A673 (cell line): ENCODE results near the gene ME3. TPM values are rescaled to one million over a fixed set of nuclear protein-coding genes. Genes with fewer than 3 reads are reported as not detected.

Experiments used
- BruUV-seq: library from RNA; stranded (reverse); fragments of 400-500 nt; replicated peaks from 2 replicates; lab custom pipeline; 2021; lab: Mats Ljungman, UMichigan
- CTCF ChIA-PET: fragments of 300-600 bp; sonication (Branson Sonifier 250); formaldehyde crosslinking; loops from one replicate; lab custom pipeline; 2022; ENCODE audit warnings: antibody characterized with exemption; lab: Charles Lee
- POLR2A ChIA-PET: fragments of 300-600 bp; sonication (Branson Sonifier 250); formaldehyde crosslinking; loops from one replicate; lab custom pipeline; 2022; ENCODE audit warnings: antibody characterized with exemption; ENCODE audit not compliant: low non-redundant PET; lab: Charles Lee
- DNase-seq: peaks from one replicate; pipeline ENCODE4 v3.0.0-alpha.2; 2015; ENCODE audit warnings: low spot score
- H3K27ac ChIP-seq: fragments of 200-600 bp; sonication (generic); 2 replicates; pipeline ENCODE4 v1.5.1; 2016; ENCODE audit warnings: mixed run types, low read depth, mild to moderate bottlenecking, mixed read lengths, antibody characterized with exemption, low read length; ENCODE audit not compliant: poor library complexity, severe bottlenecking
- H3K27me3 ChIP-seq: fragments of 200-600 bp; sonication (generic); replicated peaks from 2 replicates; pipeline ENCODE4 v1.6.1; 2017; ENCODE audit warnings: mixed run types, low read depth, mild to moderate bottlenecking, mixed read lengths, antibody characterized with exemption, low read length; ENCODE audit not compliant: insufficient read depth, poor library complexity
- H3K36me3 ChIP-seq: fragments of 200-600 bp; sonication (generic); 2 replicates; pipeline ENCODE4 v1.6.1; 2016; ENCODE audit warnings: mixed run types, mild to moderate bottlenecking, mixed read lengths, antibody characterized with exemption, low read length; ENCODE audit not compliant: insufficient read depth, poor library complexity, severe bottlenecking
- H3K4me1 ChIP-seq: fragments of 200-600 bp; sonication (generic); 2 replicates; pipeline ENCODE4 v1.6.1; 2017; ENCODE audit warnings: mixed run types, mild to moderate bottlenecking, mixed read lengths, antibody characterized with exemption, low read length; ENCODE audit not compliant: insufficient read depth, poor library complexity, severe bottlenecking
- H3K4me3 ChIP-seq: fragments of 200-600 bp; sonication (generic); 2 replicates; pipeline ENCODE4 v1.5.1; 2016; ENCODE audit warnings: low read depth, mixed run types, mild to moderate bottlenecking, mixed read lengths, low read length; ENCODE audit not compliant: poor library complexity, severe bottlenecking
- H3K9me3 ChIP-seq: fragments of 200-600 bp; sonication (generic); 2 replicates; pipeline ENCODE4 v1.6.1; 2016; ENCODE audit warnings: mixed run types, low read depth, mild to moderate bottlenecking, mixed read lengths, antibody characterized with exemption, low read length; ENCODE audit not compliant: poor library complexity, severe bottlenecking
- CTCF ChIP-seq: fragments of 300-800, 200-600 bp; sonication (generic); conservative IDR thresholded peaks from 2 replicates; pipeline ENCODE4 v1.5.1; 2017; ENCODE audit warnings: low read depth, mild to moderate bottlenecking, antibody characterized with exemption, low read length, moderate library complexity, mixed read lengths
- EZH2 ChIP-seq: fragments of 200-600 bp; sonication (generic); IDR thresholded peaks from 2 replicates; pipeline ENCODE4 v1.6.1; 2017; ENCODE audit warnings: borderline replicate concordance, low read depth, mild to moderate bottlenecking, mixed read lengths, antibody characterized with exemption, low read length; ENCODE audit not compliant: poor library complexity, severe bottlenecking
- intact Hi-C: fragments of 100-400 bp; cut with micrococcal nuclease; formaldehyde crosslinking; loops from one replicate; pipeline ENCODE4 v1.10.0; 2022; ENCODE audit not compliant: unreplicated experiment
- total RNA-seq: library from RNA; stranded (reverse); gene quantifications from 2 replicates; pipeline ENCODE4 v1.2.3, GENCODE V29; 2021

ME3 gene
- total RNA-seq, 1 experiment from 2014 or later, result 7.6 TPM

DNA sequence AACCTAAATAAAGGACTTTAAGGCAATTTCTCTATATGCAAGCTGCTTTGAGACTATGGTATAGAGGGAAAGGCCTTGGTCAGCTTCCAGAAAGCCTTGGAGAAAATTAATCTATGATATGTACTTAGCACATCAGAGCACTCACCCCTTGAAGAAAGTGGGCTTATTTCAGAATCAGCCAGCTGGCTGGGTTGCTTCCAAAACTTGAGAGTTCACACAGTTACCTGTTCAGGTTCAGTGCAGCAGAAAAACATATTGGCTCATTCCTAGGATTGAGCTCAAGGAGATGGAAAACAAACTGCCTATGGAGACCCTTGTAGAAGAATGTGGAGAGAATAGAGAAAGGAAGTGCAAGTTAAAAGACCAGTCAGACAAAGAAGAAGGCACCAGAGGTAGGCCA is 275.1 kb downstream of the ME3 start:
- Histone ChIP-seq H3K4me3 (no peak overlapping the region), H3K4me1 (no peaks in the 10 kb centered on the region), H3K36me3 (no peaks in the 10 kb centered on the region), H3K9me3 (no peaks in the 10 kb centered on the region), H3K27ac (no peak overlapping the region), H3K27me3 (no peaks in the 10 kb centered on the region)
- POLR2A ChIA-PET, result no interaction called here
- DNase-seq, result no peak
- BruUV-seq, result no TSS peak
- intact Hi-C loops, result no loop called here
- CTCF ChIA-PET, result no interaction called here
- TF ChIP-seq CTCF (no peak), EZH2 (no peak)

- intact Hi-C loops, result no loop called here
- POLR2A ChIA-PET, result no interaction called here
Observed at GRCh38 chr11:86396396-86396795, 276.0 kb downstream of the ME3 start.

DNA sequence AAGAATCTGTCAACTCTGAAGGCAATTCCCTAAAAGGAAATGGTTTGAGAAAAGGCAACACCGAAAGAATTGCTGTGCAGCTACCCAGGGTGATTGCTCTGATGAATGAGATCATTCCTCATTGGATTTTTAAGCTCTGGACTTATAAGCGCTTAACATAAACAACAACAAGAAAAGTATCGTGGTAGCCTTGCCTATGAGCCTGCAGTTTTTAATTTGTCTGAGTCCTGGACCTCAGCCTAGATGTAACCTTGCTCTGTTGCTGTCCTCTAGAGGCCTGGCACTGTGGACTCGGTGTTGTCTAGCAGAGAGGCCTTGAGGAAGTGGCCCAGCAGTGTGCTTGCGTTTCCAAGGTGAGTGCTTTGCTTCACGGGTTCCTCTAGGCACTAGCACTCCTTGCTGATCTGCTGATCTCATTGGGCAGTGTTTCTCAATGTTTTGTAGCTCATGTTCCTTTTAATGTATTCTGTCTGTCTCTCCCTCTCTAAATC is 277.3 kb downstream of the ME3 start:
- TF ChIP-seq CTCF (no peak), EZH2 (no peak)
- ChIA-PET POLR2A (no interaction called here), CTCF (no interaction called here)
- no peak for DNase-seq
- Histone ChIP-seq H3K36me3 (no peaks in the 10 kb centered on the region), H3K4me3 (no peak overlapping the region), H3K27ac (no peak overlapping the region), H3K9me3 (no peaks in the 10 kb centered on the region), H3K27me3 (no peaks in the 10 kb centered on the region), H3K4me1 (no peaks in the 10 kb centered on the region)
- intact Hi-C loops, result no loop called here
- no TSS peak for BruUV-seq

More at GRCh38 chr11:86396396-86396795, 276.0 kb downstream of the ME3 start:
- Histone ChIP-seq H3K4me3 (no peak overlapping the region), H3K27ac (no peak overlapping the region), H3K27me3 (no peaks in the 10 kb centered on the region), H3K36me3 (no peaks in the 10 kb centered on the region), H3K9me3 (no peaks in the 10 kb centered on the region), H3K4me1 (no peaks in the 10 kb centered on the region)
- no peak for TF ChIP-seq CTCF
- no peak for TF ChIP-seq EZH2
- CTCF ChIA-PET, result no interaction called here
- no peak for DNase-seq
- no TSS peak for BruUV-seq

Other genes with a start within 250 kb of the ME3 start
- 9.4 and 12.1 TPM in 2 replicates for gene PRSS23, start 127.9 kb upstream of the ME3 start, total RNA-seq